ENCODE measurements around the gene TRANK1.

Gene TRANK1

DNA sequence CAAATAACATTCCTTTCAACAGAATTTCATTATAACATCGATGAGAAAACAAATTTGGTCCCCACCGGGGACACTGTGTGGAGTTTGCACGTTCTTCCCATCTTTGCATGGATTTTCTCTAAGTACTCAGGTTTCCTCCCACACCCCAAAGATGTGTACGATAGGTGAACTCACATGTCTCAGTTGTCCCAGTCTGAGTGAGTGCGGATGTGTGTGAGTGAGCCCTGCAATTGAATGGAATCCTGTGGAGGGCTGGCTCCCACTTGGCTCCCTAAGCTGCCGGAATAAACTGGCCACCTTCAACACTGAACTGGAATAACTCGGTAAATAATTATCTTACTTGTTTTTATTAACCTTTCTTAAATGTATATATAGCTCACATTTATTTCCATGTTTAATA lies 77.0 kb downstream of the TRANK1 start:
- DNase-seq: no peak
- no peak overlapping the region for H3K4me3 ChIP-seq (ENCODE audit: low read depth, low read length)
- H3K36me3 ChIP-seq (replicated peaks): no peaks in the 10 kb centered on the region
- H3K27ac ChIP-seq: no peak overlapping the region
- TF ChIP-seq, protein P1, sequence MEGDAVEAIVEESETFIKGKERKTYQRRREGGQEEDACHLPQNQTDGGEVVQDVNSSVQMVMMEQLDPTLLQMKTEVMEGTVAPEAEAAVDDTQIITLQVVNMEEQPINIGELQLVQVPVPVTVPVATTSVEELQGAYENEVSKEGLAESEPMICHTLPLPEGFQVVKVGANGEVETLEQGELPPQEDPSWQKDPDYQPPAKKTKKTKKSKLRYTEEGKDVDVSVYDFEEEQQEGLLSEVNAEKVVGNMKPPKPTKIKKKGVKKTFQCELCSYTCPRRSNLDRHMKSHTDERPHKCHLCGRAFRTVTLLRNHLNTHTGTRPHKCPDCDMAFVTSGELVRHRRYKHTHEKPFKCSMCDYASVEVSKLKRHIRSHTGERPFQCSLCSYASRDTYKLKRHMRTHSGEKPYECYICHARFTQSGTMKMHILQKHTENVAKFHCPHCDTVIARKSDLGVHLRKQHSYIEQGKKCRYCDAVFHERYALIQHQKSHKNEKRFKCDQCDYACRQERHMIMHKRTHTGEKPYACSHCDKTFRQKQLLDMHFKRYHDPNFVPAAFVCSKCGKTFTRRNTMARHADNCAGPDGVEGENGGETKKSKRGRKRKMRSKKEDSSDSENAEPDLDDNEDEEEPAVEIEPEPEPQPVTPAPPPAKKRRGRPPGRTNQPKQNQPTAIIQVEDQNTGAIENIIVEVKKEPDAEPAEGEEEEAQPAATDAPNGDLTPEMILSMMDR (IDR thresholded peaks at IDR 0.05; ENCODE audit: low read depth, low read length, missing control alignments): no peak
- in situ Hi-C loops (cut with HindIII; ENCODE audit: low pct_ligation_motif_present, low sequenced_read_pairs): loop anchor here (25.0 kb wide), 1 partner anchor 131 kb away; no protein-coding TSS in a partner anchor
- H3K27me3 ChIP-seq (replicated peaks): no peaks in the 10 kb centered on the region

DNA sequence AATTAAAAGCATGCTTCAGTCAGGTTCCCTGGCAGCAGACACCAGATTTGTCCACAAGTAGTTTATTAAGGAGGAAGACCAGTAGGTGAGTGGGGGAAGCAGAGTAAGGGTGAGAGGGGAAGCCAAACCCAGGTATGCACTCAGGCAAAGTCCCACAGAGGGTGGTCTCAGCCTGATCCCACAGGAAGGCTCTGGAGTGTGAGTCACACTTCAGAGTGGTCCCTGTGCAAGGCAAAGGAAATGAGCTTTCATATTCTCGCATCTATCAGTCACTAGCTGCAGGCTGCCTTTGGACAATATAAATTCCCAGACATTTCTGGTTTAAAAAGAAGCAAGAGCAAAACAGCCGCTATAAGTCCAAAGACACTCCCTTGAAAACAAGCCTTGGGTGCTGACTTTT lies 78.5 kb downstream of the TRANK1 start:
- DNase-seq: no peak
- Histone ChIP-seq H3K27ac (no peak overlapping the region), H3K4me3 (ENCODE audit: low read depth, low read length) (no peak overlapping the region), H3K27me3 (replicated peaks) (no peaks in the 10 kb centered on the region), H3K36me3 (replicated peaks) (no peaks in the 10 kb centered on the region)
- in situ Hi-C loops (cut with HindIII; ENCODE audit: low pct_ligation_motif_present, low sequenced_read_pairs): loop anchor here (25.0 kb wide), 1 partner anchor 129 kb away; no protein-coding TSS in a partner anchor
- TF ChIP-seq, protein P1 (IDR thresholded peaks at IDR 0.05; ENCODE audit: low read depth, low read length, missing control alignments): no peak

DNA sequence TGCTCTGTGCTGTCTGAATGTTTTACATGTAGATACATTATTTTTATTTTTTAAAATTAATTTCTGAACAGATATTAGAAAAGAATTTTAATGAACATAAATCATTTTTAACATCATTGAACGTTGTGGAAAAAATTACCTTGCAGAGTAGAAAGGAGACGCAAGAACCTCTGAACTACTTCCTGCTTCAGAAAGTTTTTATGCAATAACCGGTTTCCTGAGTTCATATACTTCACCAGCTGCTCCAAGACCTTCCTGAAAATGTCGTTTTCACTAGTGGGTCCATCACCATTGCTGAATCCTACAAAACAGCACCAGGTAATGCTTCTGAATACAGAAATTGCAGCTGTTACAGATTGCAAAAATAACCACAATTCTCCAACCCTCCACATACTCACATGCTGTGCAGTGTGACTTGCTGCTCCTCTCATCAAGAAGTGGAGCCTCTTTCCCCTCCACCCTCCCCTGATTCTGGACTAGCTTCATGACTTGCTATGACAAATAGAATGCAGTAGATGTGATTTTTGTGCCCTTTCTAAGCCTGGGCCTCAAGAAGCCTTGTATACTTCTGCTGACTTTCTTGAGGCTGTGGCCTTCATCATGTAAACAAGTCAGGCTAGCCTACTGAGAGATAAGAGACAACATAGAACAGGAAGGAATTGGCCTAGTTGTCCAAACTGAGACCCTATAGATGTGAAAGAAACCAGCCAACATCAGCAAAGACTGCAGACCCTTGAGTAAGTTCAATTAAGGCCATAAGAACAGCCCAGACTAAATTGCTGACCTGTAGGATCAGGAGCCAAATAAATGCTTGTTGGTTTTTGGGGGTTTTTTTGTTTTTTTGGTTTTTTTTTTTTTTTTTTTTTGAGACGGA lies 80.4 kb downstream of the TRANK1 start:
- Histone ChIP-seq H3K27me3 (replicated peaks) (no peaks in the 10 kb centered on the region), H3K36me3 (replicated peaks) (no peaks in the 10 kb centered on the region), H3K4me3 (ENCODE audit: low read depth, low read length) (no peak overlapping the region), H3K27ac (no peak overlapping the region)
- TF ChIP-seq, protein P1 (IDR thresholded peaks at IDR 0.05; ENCODE audit: low read depth, low read length, missing control alignments): no peak
- no peak for DNase-seq
- in situ Hi-C loops (cut with HindIII; ENCODE audit: low pct_ligation_motif_present, low sequenced_read_pairs): loop anchor here (25.0 kb wide), 1 partner anchor 127 kb away; no protein-coding TSS in a partner anchor

GRCh38 chr3:36862076-36862755 lies 82.6 kb downstream of the TRANK1 start:
- TF ChIP-seq, protein P1 (IDR thresholded peaks at IDR 0.05; ENCODE audit: low read depth, low read length, missing control alignments): no peak
- in situ Hi-C loops (cut with HindIII; ENCODE audit: low pct_ligation_motif_present, low sequenced_read_pairs): loop anchor here (25.0 kb wide), 1 partner anchor 125 kb away; no protein-coding TSS in a partner anchor
- Histone ChIP-seq H3K36me3 (replicated peaks) (no peaks in the 10 kb centered on the region), H3K27me3 (replicated peaks) (no peaks in the 10 kb centered on the region), H3K27ac (no peak overlapping the region), H3K4me3 (ENCODE audit: low read depth, low read length) (no peak overlapping the region)
- DNase-seq: no peak

DNA sequence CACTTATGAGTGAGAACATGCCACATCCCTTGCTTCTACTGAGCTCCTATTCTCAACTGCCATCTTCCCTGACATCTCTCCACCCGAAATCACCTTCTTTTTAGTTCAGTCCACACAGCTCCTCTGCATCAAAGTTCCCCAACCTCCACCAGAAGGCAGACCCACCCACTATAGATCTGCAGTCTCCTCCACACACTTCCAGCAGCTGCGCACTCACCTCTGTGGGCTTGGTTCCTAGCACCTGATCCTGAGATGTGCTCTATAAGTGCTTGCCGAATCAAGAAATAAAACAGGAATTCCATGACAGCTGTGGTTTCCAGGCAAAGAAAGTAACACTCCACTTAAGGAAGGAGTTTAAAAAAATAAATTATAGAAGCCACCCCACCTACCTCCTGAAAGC lies 85.4 kb downstream of the TRANK1 start:
- H3K4me3 ChIP-seq (ENCODE audit: low read depth, low read length): no peak overlapping the region
- no peak for DNase-seq
- no peaks in the 10 kb centered on the region for H3K27me3 ChIP-seq (replicated peaks)
- in situ Hi-C loops (cut with HindIII; ENCODE audit: low pct_ligation_motif_present, low sequenced_read_pairs): loop anchor here (25.0 kb wide), 1 partner anchor 122 kb away; no protein-coding TSS in a partner anchor
- TF ChIP-seq, protein P1 (IDR thresholded peaks at IDR 0.05; ENCODE audit: low read depth, low read length, missing control alignments): no peak
- H3K36me3 ChIP-seq (replicated peaks): no peaks in the 10 kb centered on the region
- H3K27ac ChIP-seq: no peak overlapping the region

Data from brain microvascular endothelial cell (primary cell).